HepG2 (cell line): ENCODE results near the gene MYD88. TPM values are rescaled to one million over a fixed set of nuclear protein-coding genes. Genes with fewer than 3 reads are reported as not detected.

Experiments used
- GPN1 ChIP-seq: sonication (generic); formaldehyde crosslinking; IDR thresholded peaks from 2 replicates; pipeline ENCODE4 v1.5.1; 2020; ENCODE audit warnings: missing genetic modification reagents, borderline replicate concordance
- GTF2F1 ChIP-seq: fragments of 150-350 bp; IDR thresholded peaks from 2 replicates; pipeline ENCODE4 v1.6.1; 2014; ENCODE audit warnings: low read length
- JARID2 ChIP-seq: sonication (generic); formaldehyde crosslinking; IDR thresholded peaks from 2 replicates; pipeline ENCODE4 v1.8.1; 2023; ENCODE audit warnings: missing genetic modification reagents, inconsistent platforms; ENCODE audit not compliant: insufficient replicate concordance
- MTA3 ChIP-seq: sonication (generic); formaldehyde crosslinking; IDR thresholded peaks from 2 replicates; pipeline ENCODE4 v1.4.0; 2020; ENCODE audit warnings: missing genetic modification reagents
- MXI1 ChIP-seq: IDR thresholded peaks from 3 replicates; pipeline ENCODE4 v1.6.1; 2012; ENCODE audit warnings: low read depth, low read length, inconsistent platforms, borderline replicate concordance
- NFKBIZ ChIP-seq: IDR thresholded peaks from 2 replicates; pipeline ENCODE4 v1.6.1; 2018; ENCODE audit warnings: missing genetic modification reagents, missing compliant biosample characterization
- PAF1 ChIP-seq: IDR thresholded peaks from 2 replicates; pipeline ENCODE4 v1.6.1; 2016; ENCODE audit warnings: missing genetic modification reagents, missing compliant biosample characterization
- SAFB2 ChIP-seq: sonication (generic); formaldehyde crosslinking; IDR thresholded peaks from 2 replicates; pipeline ENCODE4 v1.5.1; 2020; ENCODE audit warnings: missing genetic modification reagents, low read depth, mild to moderate bottlenecking, borderline replicate concordance
- SIN3A ChIP-seq: IDR thresholded peaks from 2 replicates; pipeline ENCODE4 v1.6.1; 2011; ENCODE audit warnings: low read depth, mild to moderate bottlenecking, control low read depth, low read length, borderline replicate concordance
- SNRNP70 ChIP-seq: fragments of 200-400 bp; formaldehyde crosslinking; IDR thresholded peaks from 2 replicates; pipeline ENCODE4 v1.6.1; 2017; ENCODE audit warnings: mild to moderate bottlenecking, low read depth, low read length, moderate library complexity
- SRSF4 ChIP-seq: fragments of 200-400 bp; formaldehyde crosslinking; IDR thresholded peaks from one replicate; pipeline ENCODE4 v1.6.1; 2018; ENCODE audit warnings: mild to moderate bottlenecking, low read depth, low read length, moderate library complexity; ENCODE audit not compliant: poor library complexity, severe bottlenecking
- TCF7 ChIP-seq: sonication (generic); IDR thresholded peaks from 2 replicates; pipeline ENCODE4 v1.6.1; 2016; ENCODE audit warnings: antibody characterized with exemption, low read depth
- TFDP2 ChIP-seq: sonication (generic); formaldehyde crosslinking; IDR thresholded peaks from 2 replicates; pipeline ENCODE4 v1.4.0; 2020; ENCODE audit warnings: missing genetic modification reagents
- TOPORS ChIP-seq: sonication (generic); formaldehyde crosslinking; IDR thresholded peaks from 2 replicates; pipeline ENCODE4 v1.8.0; 2023; ENCODE audit warnings: mild to moderate bottlenecking, missing genetic modification reagents
- ZBTB7A ChIP-seq: sonication (generic); formaldehyde crosslinking; IDR thresholded peaks from 2 replicates; pipeline ENCODE4 v1.8.0; 2022; ENCODE audit warnings: mild to moderate bottlenecking, missing genetic modification reagents
- ZFP37 ChIP-seq: sonication (generic); formaldehyde crosslinking; IDR thresholded peaks from 2 replicates; pipeline ENCODE4 v1.4.0; 2020; ENCODE audit warnings: missing genetic modification reagents, borderline replicate concordance
- ZNF124 ChIP-seq: sonication (generic); formaldehyde crosslinking; IDR thresholded peaks from 2 replicates; pipeline ENCODE4 v1.4.0; 2020; ENCODE audit warnings: missing genetic modification reagents
- ZNF850 ChIP-seq: sonication (generic); formaldehyde crosslinking; conservative IDR thresholded peaks from 2 replicates; pipeline ENCODE4 v1.9.0; 2021; ENCODE audit warnings: mild to moderate bottlenecking, missing genetic modification reagents
- ZSCAN5A ChIP-seq: sonication (generic); formaldehyde crosslinking; IDR thresholded peaks from 2 replicates; pipeline ENCODE4 v1.8.0; 2022; ENCODE audit warnings: mild to moderate bottlenecking, missing genetic modification reagents, borderline replicate concordance
- polyA plus RNA-seq, 8 experiments: library from polyadenylated mRNA; depleted of rRNA in 3 of 8; stranded (reverse) in 7 of 8; unstranded in 1 of 8; fragments of >200 nt; fragmentation: Illumina TruSeq in 4 of 8; extraction: Trizol in 4 of 8; gene quantifications; 2 replicates each; pipeline versions ENCODE4 v1.2.1 to v1.2.3, GENCODE V29; 2011 to 2016; ENCODE audit warnings: low read depth in 4 of 8, missing spikeins in 1 of 8, mixed read lengths in 1 of 8; ENCODE audit not compliant: insufficient read depth in 1 of 8
- total RNA-seq, 5 experiments: library from RNA; depleted of rRNA; stranded (reverse); fragments of >200 nt; fragmentation: Illumina TruSeq; extraction: Trizol; gene quantifications; 2 replicates each; pipeline ENCODE4 v1.2.3, GENCODE V29; 2016; ENCODE audit warnings: low read depth in 1 of 5
- TF ChIP-seq, protein P1 (sequence below): sonication (generic); formaldehyde crosslinking; IDR thresholded peaks from 2 replicates; pipeline ENCODE4 v1.4.0; 2020; ENCODE audit warnings: missing genetic modification reagents
- TF ChIP-seq, protein P2 (sequence below): sonication (generic); formaldehyde crosslinking; IDR thresholded peaks from 2 replicates; pipeline ENCODE4 v1.4.0; 2020; ENCODE audit warnings: low read depth, mild to moderate bottlenecking, missing genetic modification reagents

MYD88 gene
- total and polyA plus RNA-seq, 2 of the 13 experiments (the other 11 are each of a cell fraction or from before 2014, with no cell fraction given), result 7.6 to 32.7 TPM

DNA sequence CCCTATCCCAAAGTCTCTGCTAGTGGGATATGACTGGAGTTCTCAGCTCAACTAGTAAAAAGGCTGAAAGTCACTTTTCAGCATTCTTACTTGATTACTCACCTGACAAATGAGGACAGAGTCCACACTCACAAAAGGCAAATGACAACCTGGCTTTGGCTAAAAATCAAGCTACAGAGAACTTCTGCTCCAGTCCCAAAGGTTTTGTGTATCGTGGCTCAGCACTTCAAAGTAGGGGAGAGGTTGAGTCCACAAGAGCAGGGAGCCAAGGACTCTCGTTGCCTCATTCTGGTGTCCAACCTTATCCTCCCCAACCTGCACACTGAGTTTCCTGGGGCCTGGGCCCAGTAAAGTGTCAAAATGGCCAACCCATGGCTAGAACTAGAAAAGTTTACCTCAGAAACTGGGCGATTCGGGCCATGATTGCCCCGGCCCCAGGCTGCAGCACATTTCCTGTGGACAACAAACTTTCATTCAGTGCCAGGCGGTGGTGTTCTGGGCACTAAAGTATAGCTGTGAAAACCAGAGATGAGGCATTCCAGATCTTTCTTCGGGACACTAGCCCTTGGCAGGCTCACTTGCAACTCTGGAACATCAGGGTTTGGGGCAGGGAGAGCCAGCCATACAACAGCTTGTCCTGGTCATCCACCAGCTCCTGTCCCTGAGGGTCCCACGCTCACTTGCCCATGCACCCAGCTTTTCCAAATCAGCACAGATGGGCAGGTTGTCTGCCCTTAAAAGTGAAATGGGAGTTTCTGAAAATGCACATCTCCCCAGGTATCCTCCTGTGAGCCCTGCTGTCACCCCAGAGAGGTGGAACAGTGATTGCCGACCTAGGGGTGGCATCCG, 4.7 kb upstream of the MYD88 start (continued):
- TF ChIP-seq SIN3A, result peak; percentile 42
- TF ChIP-seq JARID2 (CRISPR knock-in tag), result no peak
- no peak for TF ChIP-seq ZBTB7A
- peak; percentile 89 for TF ChIP-seq TOPORS (CRISPR knock-in tag)
- 0 out of 2 replicates have a peak, but pooled peaks have one; percentile 11 for TF ChIP-seq PAF1 (CRISPR knock-in tag)
- peak; percentile 68; the same call in 1 of the 3 replicates for TF ChIP-seq MXI1
- TF ChIP-seq ZNF124 (CRISPR knock-in tag), result 0 out of 2 replicates have a peak, but pooled peaks have one; percentile 23
- TF ChIP-seq TFDP2 (CRISPR knock-in tag), result peak; percentile 41; the same call in 1 of the 2 replicates
- no peak for TF ChIP-seq SRSF4
- TF ChIP-seq GPN1, result no peak
- TF ChIP-seq ZNF850 (CRISPR knock-in tag), result no peak
- no peak for TF ChIP-seq GTF2F1
- no peak for TF ChIP-seq MTA3
- TF ChIP-seq ZSCAN5A (CRISPR knock-in tag), result peak; percentile 69; the same call in 1 of the 2 replicates
- TF ChIP-seq TCF7, result peak; percentile 92
- TF ChIP-seq NFKBIZ (CRISPR knock-in tag), result peak; percentile 28; the same call in 1 of the 2 replicates
- TF ChIP-seq, protein P1, sequence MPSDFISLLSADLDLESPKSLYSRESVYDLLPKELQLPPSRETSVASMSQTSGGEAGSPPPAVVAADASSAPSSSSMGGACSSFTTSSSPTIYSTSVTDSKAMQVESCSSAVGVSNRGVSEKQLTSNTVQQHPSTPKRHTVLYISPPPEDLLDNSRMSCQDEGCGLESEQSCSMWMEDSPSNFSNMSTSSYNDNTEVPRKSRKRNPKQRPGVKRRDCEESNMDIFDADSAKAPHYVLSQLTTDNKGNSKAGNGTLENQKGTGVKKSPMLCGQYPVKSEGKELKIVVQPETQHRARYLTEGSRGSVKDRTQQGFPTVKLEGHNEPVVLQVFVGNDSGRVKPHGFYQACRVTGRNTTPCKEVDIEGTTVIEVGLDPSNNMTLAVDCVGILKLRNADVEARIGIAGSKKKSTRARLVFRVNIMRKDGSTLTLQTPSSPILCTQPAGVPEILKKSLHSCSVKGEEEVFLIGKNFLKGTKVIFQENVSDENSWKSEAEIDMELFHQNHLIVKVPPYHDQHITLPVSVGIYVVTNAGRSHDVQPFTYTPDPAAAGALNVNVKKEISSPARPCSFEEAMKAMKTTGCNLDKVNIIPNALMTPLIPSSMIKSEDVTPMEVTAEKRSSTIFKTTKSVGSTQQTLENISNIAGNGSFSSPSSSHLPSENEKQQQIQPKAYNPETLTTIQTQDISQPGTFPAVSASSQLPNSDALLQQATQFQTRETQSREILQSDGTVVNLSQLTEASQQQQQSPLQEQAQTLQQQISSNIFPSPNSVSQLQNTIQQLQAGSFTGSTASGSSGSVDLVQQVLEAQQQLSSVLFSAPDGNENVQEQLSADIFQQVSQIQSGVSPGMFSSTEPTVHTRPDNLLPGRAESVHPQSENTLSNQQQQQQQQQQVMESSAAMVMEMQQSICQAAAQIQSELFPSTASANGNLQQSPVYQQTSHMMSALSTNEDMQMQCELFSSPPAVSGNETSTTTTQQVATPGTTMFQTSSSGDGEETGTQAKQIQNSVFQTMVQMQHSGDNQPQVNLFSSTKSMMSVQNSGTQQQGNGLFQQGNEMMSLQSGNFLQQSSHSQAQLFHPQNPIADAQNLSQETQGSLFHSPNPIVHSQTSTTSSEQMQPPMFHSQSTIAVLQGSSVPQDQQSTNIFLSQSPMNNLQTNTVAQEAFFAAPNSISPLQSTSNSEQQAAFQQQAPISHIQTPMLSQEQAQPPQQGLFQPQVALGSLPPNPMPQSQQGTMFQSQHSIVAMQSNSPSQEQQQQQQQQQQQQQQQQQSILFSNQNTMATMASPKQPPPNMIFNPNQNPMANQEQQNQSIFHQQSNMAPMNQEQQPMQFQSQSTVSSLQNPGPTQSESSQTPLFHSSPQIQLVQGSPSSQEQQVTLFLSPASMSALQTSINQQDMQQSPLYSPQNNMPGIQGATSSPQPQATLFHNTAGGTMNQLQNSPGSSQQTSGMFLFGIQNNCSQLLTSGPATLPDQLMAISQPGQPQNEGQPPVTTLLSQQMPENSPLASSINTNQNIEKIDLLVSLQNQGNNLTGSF (CRISPR knock-in tag), result no peak
- TF ChIP-seq, protein P2, sequence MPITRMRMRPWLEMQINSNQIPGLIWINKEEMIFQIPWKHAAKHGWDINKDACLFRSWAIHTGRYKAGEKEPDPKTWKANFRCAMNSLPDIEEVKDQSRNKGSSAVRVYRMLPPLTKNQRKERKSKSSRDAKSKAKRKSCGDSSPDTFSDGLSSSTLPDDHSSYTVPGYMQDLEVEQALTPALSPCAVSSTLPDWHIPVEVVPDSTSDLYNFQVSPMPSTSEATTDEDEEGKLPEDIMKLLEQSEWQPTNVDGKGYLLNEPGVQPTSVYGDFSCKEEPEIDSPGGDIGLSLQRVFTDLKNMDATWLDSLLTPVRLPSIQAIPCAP, result no peak
- no peak for TF ChIP-seq ZFP37
- no peak for TF ChIP-seq SAFB2
- no peak for TF ChIP-seq SNRNP70
